GM04504 (cell line): Measurements from ENCODE around the gene PIGU.
A peak's percentile ranks its signal among the peaks of the same experiment; 100 is the strongest.
"Not testable (repeated sequence)": the region's sequence is repeated elsewhere in the genome, so short reads cannot be mapped to it uniquely, and the experiment has no call there.

Experiments
- DNase-seq: peaks from one replicate; pipeline ENCODE4 v3.0.0-alpha.2; 2012; ENCODE audit warnings: low read depth

PIGU gene, protein sequence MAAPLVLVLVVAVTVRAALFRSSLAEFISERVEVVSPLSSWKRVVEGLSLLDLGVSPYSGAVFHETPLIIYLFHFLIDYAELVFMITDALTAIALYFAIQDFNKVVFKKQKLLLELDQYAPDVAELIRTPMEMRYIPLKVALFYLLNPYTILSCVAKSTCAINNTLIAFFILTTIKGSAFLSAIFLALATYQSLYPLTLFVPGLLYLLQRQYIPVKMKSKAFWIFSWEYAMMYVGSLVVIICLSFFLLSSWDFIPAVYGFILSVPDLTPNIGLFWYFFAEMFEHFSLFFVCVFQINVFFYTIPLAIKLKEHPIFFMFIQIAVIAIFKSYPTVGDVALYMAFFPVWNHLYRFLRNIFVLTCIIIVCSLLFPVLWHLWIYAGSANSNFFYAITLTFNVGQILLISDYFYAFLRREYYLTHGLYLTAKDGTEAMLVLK

DNA sequence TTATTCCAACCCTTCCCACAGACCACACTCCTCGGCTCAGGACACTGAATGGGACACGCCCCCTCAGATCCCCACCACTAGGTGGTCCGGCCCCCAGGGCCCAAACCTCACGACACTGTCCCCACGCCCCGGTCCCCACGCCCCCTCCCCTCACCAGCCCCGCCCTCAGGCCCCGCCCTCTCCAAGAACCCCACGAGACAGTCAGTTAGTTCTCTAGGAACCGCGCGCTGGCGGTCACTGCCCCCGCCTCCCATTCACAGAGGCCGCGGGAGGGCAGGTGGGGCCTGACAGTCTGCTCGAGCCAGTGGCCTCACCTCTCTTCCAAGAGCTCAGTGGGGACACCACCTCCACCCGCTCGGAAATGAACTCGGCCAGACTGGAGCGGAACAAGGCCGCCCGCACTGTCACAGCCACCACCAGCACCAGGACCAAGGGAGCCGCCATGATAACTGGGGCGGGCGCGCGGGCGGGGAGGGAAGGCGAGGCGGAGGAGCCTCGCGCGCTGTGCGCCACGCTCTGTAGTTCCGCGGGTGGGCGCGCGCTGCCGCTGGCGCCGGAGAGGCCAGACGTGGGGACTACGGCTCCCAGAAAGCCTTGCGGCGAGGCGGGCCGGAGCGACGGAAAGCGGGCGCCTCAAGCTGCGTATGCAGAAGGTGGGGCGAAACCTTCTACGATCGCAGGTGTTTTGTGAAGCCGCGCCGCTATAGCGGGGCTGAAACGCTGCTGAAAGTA lies at the start of gene PIGU:
Gene PIGU, minus strand, starts transcription at position 451 of the 732 bp plus-strand sequence. Its CDS starts 7 bp downstream, at position 444.
- DNase-seq: peak; percentile 85

- DNase-seq: no peak
Measured at GRCh38 chr20:34724172-34724571, 47.3 kb upstream of the PIGU start.

DNA sequence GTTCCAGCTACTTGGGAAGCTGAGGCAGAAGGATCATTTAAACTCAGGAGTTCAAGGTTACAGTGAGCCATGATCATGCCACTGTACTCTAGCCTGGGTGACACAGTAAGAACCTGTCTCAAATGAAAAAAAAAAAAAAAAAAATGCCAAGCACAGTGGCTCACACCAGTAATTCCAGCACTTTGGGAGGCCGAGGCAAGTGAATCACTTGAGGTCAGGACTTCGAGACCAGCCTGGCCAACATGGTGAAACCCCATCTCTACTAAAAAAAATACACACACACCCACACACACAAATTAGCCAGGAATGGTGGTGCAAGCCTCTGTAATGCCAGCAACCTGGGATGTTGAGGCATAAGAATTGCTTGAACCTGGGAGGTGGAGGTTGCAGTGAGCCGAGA lies 45.7 kb upstream of the PIGU start:
- not testable (repeated sequence) for DNase-seq

DNA sequence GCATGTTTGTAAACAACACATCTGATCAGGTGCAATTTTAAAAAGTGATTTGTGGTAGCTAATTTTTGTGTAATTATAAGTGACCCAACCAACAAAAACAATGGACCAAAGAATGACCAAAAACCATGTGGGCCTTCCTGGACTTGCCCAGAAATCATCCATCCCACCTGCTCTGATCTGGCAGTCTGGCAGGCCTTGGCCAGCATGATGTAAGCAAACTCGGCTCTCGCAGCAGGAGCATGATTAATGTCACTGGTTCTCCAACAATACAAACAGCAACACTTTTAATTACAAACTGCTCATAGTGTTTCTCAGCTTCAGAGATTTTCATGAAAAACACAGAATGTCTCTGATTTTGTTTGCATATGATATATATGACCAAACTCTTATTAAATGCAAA lies 43.4 kb upstream of the PIGU start:
- DNase-seq: no peak

- not testable (repeated sequence) for DNase-seq
Measured at GRCh38 chr20:34719242-34720017, 42.5 kb upstream of the PIGU start.

DNA sequence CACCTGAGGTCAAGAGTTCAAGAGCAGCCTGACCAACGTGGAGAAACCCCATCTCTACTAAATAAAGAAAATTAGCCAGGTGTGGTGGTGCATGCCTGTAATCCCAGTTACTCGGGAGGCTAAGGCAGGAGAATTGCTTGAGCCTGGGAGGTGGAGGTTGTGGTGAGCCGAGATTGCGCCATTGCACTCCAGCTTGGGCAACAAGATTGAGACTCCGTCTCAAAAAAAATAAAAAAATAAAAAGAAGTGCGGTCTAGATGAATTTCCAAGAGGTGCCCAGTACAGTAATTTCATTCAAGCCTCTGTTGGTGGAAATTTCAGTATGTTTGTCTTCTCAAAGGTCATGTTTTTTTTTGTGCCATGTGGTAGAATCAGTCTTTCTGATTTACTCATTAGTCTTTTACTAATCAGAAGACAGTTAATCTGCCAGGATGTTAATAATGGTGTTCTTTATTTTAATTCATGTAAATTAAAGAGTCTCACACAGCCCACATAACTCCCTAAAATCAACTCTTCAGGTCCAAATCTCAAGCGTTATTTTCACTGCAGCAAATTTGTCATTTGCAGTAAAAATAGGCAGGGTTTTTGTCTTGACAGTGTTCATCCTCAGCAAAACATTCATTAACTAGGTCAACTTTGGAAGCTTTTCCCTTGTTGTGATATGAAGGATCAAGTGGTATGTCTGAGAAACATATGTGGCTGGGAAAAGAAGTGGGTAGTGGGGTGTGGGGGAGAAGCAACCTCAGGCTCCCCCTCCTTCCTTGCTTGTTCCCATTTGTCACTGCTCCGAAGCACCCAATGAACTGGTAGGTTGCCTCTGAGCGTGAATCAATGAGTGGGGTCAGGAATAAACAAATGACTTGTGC lies 40.6 kb upstream of the PIGU start:
- DNase-seq: no peak

GRCh38 chr20:34716921-34717229 lies 40.0 kb upstream of the PIGU start:
- DNase-seq: no peak

GRCh38 chr20:34715384-34715783 lies 38.5 kb upstream of the PIGU start:
- no peak for DNase-seq

GRCh38 chr20:34713944-34714515 lies 37.1 kb upstream of the PIGU start:
- not testable (repeated sequence) for DNase-seq

- DNase-seq: peak; percentile 87
Measured at GRCh38 chr20:34713194-34713943, 36.5 kb upstream of the PIGU start.

DNA sequence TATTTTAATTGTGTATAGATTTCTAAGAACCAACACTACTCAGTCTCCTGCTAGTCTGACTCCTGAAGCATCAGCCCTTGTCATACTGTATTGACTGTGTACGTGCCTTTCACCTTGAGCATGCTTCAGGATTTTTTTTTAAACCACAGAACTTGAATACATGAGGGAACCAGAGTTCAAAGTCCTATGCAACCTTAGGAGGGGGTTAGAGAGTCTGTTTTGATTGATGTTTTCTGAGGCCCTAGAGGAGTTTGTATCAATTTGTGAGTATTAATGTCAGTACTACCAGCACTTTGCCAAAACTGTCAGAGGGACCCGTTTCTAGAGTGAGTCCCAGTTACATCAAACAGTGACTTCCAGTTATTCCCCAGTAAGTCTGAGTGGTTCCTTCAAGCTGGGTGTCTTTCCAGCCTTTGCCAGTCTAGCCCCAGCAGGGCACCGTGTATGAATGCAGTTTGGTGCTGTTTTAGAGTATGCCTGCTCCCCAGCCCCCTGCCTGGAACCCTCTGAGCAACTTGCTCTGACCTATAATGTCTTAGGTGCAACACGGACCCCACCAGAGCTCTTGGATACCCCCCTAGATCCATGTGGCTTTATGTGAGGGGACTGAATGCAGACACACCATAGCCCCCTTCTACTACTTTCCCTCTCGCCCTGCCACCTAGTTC lies 35.8 kb upstream of the PIGU start:
- no peak for DNase-seq

GRCh38 chr20:34711813-34712430 lies 35.0 kb upstream of the PIGU start:
- no peak for DNase-seq

DNA sequence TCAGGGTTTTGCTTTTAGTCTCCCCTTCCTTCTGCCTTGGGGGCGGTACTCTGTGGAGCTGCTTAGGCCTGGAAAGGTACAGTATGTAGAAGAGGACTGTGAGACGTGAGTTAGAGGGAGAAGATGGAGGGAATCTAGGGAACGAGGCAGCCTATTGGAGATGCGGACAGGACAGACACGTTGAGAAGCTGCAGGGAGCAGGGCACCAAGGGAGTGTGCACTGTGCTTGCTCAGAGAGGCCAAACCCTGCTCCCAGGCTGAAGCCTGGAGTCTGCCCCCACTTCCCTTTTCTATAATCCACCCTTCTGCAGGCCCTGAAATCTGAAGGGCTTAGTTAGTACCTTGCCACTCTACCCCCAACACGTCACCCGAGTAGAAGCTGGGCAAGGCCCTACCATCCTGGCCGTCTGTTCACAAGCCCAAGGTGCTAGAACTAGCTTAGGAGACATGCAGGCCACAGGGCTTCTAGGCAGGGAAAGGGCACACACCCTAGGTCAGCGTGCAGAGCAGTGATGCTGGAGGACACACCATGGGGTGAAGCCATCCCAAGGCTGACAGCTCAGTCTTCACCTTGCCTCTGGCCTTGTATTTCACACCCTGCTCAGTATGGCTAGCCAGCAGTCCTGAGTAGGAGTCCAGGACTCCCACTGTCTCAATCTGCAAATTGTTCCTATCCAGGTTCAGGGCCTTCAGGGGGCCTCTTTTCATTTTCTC lies 34.1 kb upstream of the PIGU start:
- DNase-seq: no peak

GRCh38 chr20:34710568-34710839 lies 33.6 kb upstream of the PIGU start:
- no peak for DNase-seq

GRCh38 chr20:34709831-34710567 lies 33.1 kb upstream of the PIGU start:
- DNase-seq: no peak

DNA sequence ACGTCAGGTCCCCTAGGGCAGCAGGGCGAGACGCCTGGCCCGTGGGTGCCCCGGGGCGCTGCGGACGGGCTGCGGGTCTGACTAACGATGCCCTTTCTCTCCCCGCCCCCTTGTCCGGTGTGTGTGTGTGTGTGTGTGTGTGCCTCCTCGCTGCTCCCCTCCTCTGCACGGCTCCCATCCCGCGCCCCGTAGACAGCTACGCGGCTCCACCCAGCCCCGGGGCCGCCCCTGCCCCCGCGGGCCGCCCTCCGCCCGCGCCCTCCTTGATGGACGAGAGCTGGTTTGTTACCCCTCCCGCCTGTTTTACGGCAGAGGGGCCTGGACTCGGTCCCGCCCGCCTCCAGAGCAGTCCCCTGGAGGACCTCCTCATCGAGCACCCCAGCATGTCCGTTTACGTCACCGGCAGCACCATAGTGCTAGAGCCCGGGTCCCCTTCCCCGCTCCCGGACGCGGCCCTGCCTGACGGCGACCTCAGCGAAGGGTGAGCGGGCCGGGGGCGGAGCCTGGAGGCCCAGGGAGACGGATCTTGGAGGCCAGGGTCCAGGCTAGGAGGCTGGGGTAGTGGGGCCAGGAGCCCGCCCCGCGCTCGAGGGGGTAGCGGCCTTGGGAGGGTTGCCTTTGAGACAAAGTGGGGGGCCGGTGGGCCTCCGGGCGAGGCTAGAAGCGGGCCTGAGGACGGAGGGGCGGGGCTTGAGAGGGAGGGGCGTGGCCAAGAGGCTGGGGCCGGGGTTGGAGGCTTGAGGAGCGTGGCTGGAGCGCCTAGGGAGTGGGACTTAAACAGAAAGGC lies 32.3 kb upstream of the PIGU start:
- peak; percentile 39 for DNase-seq

- no peak for DNase-seq
Measured at GRCh38 chr20:34708621-34709043, 31.7 kb upstream of the PIGU start.
